Right atrium auricular region (tissue), 2 donors: ENCODE data around the gene PLCB4. TPM values are rescaled to one million over a fixed set of nuclear protein-coding genes. Genes with fewer than 3 reads are reported as not detected.
A peak's percentile ranks its signal among the peaks of the same experiment; 100 is the strongest.
"Not testable (repeated sequence)": the region's sequence is repeated elsewhere in the genome, so short reads cannot be mapped to it uniquely, and the experiment has no call there.

Experiments used
- DNase-seq: peaks from one replicate; pipeline ENCODE4 v3.0.0-alpha.2; 2019; ENCODE audit warnings: low spot score
- H3K27ac ChIP-seq, 2 donors: fragments of 200-600 bp; sonication (generic); 1 replicate in 1 of 2; 2 replicates in 1 of 2; pipeline ENCODE4 v1.5.1; 2016 to 2019
- H3K27me3 ChIP-seq, 2 donors: fragments of 200-600 bp; sonication (generic); one replicate each; pipeline versions ENCODE4 v1.5.1 to v1.6.0; 2017 to 2019
- H3K36me3 ChIP-seq: fragments of 200-600 bp; sonication (generic); one replicate; pipeline ENCODE4 v1.5.1; 2016
- H3K4me1 ChIP-seq, 2 donors: fragments of 200-600 bp; sonication (generic); one replicate each; pipeline versions ENCODE4 v1.5.1 to v1.6.0; 2017 to 2019
- H3K4me3 ChIP-seq, 2 donors: fragments of 200-600 bp; sonication (generic); 1 replicate in 1 of 2; 2 replicates in 1 of 2; pipeline ENCODE4 v1.5.1; 2017 to 2019; ENCODE audit warnings: mild to moderate bottlenecking in 1 of 2, moderate library complexity in 1 of 2
- H3K9me3 ChIP-seq, 2 donors: fragments of 200-600 bp; sonication (generic); one replicate each; pipeline ENCODE4 v1.5.1; 2019
- total RNA-seq, 2 donors: library from RNA; depleted of rRNA; stranded (reverse); fragments of >200 nt; gene quantifications; one replicate each; pipeline ENCODE4 v1.1.0, GENCODE V29; 2016
- TF ChIP-seq, protein P1 (sequence below), 2 donors: fragments of 200-600 bp; sonication (generic); IDR thresholded peaks; one replicate each; pipeline ENCODE4 v1.5.1; 2019; ENCODE audit warnings: antibody characterized with exemption in 2 of 2

The PLCB4 gene
- total RNA-seq, 2 donors from 2014 or later = 14.3 to 32.4 TPM

DNA sequence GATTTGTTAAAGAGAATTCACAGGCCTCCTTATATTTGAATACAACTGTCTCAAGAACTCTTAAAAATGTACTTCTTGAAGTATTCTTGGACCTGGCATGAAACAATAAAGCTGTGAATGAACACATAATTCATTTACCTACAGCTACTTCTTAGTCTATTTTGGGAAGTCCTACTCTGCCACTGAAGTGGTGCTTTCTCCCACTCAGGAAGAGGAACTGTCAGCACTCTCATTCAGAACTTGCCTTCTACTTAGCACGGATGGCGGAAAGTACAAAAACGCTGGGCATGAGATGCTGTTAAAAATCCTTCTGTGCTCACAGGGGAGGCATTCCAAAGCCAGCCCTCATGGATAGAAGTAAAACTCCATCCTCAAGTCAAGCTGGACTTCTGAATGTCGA lies 300.7 kb downstream of the PLCB4 start:
- no peak overlapping the region for H3K27ac ChIP-seq
- peaks cover 0 to 10% of the 10 kb centered on the region in 2 donors for H3K4me1 ChIP-seq
- TF ChIP-seq, protein P1, sequence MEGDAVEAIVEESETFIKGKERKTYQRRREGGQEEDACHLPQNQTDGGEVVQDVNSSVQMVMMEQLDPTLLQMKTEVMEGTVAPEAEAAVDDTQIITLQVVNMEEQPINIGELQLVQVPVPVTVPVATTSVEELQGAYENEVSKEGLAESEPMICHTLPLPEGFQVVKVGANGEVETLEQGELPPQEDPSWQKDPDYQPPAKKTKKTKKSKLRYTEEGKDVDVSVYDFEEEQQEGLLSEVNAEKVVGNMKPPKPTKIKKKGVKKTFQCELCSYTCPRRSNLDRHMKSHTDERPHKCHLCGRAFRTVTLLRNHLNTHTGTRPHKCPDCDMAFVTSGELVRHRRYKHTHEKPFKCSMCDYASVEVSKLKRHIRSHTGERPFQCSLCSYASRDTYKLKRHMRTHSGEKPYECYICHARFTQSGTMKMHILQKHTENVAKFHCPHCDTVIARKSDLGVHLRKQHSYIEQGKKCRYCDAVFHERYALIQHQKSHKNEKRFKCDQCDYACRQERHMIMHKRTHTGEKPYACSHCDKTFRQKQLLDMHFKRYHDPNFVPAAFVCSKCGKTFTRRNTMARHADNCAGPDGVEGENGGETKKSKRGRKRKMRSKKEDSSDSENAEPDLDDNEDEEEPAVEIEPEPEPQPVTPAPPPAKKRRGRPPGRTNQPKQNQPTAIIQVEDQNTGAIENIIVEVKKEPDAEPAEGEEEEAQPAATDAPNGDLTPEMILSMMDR (IDR thresholded peaks at IDR 0.05) = no peak
- H3K36me3 ChIP-seq = no peaks in the 10 kb centered on the region
- H3K27me3 ChIP-seq = no peaks in the 10 kb centered on the region
- H3K9me3 ChIP-seq = no peaks in the 10 kb centered on the region
- H3K4me3 ChIP-seq = no peak overlapping the region
- DNase-seq = no peak

DNA sequence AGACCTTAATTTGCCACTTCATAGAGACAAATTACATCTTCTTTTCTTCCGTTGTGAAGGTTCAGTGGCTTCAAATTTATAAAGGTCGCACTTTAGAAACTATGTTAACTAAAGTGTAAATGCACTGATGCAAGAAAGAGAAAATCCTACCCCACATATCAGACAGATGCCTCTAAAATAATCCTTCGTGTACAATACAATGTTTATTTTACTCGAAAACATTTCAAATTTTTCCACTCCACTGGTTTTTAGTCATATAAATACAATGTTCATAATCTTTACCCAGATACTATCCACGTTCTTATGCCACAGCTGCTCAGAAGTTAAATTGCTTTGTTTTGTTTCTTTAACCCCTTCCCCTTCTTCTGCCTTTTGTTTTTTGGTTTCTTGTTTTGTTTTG lies 305.2 kb downstream of the PLCB4 start:
- TF ChIP-seq, protein P1 (IDR thresholded peaks at IDR 0.05) = no peak
- Histone ChIP-seq H3K36me3 (no peaks in the 10 kb centered on the region), H3K9me3 (no peaks in the 10 kb centered on the region), H3K27ac (peak overlapping the region in 1 of 2 donors; percentile 28), H3K27me3 (no peaks in the 10 kb centered on the region), H3K4me1 (peaks cover 0 to 15% of the 10 kb centered on the region in 2 donors), H3K4me3 (no peak overlapping the region)
- DNase-seq = no peak

DNA sequence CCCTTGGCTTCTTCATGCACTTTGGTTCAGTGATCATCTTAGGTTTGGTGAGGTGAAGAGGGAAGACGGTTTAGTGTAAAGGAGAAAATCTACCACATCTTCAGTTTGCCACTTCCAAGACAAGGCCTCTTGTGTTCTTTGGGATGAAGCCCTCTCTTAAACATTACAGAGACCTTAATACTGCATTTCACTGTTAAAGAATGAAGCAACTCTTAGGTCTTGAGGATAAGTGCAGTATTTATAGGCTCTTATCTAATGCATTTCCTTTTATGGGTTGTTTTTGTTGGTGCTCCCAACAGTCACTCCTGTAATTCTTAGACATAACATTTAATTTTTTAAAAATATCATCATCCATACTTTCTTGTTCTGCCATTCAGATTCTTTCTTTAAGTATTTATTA lies 305.6 kb downstream of the PLCB4 start:
- DNase-seq = no peak
- Histone ChIP-seq H3K9me3 (no peaks in the 10 kb centered on the region), H3K27ac (peak overlapping the region in 1 of 2 donors; percentile 28), H3K4me1 (peaks cover 0 to 15% of the 10 kb centered on the region in 2 donors), H3K27me3 (no peaks in the 10 kb centered on the region), H3K4me3 (no peak overlapping the region), H3K36me3 (no peaks in the 10 kb centered on the region)
- TF ChIP-seq, protein P1 (IDR thresholded peaks at IDR 0.05) = no peak

DNA sequence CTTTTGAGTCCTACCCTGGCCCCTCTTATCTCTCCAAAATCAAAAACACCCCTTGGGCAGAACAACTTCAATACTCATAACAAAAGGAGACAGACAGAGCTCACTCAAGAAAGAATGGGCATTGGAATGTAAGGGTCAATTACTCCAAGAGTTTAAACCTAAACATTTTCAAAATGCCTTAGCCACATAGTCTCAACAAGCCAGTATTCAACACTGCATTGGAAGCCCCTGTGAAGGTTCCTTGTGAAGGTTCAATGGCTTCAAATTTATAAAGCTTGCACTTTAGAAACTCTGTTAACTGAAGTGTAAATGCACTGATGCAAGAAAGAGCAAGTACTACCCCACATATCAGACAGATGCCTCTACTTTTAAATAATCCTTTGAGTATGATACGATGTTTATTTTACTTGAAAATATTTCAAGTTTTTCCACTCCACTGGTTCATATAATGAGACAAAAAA lies 306.4 kb downstream of the PLCB4 start:
- H3K36me3 ChIP-seq = no peaks in the 10 kb centered on the region
- no peaks in the 10 kb centered on the region for H3K9me3 ChIP-seq
- H3K27ac ChIP-seq = peak overlapping the region in 1 of 2 donors; percentile 28
- DNase-seq = no peak
- peaks cover 0 to 15% of the 10 kb centered on the region in 2 donors for H3K4me1 ChIP-seq
- no peaks in the 10 kb centered on the region for H3K27me3 ChIP-seq
- H3K4me3 ChIP-seq = no peak overlapping the region
- TF ChIP-seq, protein P1 (IDR thresholded peaks at IDR 0.05) = no peak

DNA sequence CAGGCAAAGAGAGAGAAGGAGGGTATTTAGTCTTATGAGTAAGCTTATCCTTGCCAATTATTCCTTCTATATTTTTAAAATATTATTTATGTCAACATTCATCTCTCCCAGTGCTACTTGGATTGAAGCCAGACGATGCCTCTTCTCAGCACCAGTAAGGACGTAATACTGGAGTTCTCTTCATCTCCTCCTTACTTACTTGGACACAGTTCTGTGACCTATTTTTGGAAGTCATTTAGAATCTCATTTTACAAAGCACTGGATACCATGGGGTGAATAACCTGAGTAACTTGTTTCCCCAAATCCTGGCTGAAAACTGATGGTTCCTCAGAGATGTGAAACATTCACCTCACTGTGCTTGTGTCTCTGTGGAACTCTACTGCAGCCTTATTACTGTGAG lies 308.1 kb downstream of the PLCB4 start:
- DNase-seq = no peak
- H3K4me1 ChIP-seq = peaks cover 0 to 15% of the 10 kb centered on the region in 2 donors
- H3K9me3 ChIP-seq = no peaks in the 10 kb centered on the region
- no peak overlapping the region for H3K27ac ChIP-seq
- no peak overlapping the region for H3K4me3 ChIP-seq
- no peaks in the 10 kb centered on the region for H3K27me3 ChIP-seq
- H3K36me3 ChIP-seq = no peaks in the 10 kb centered on the region
- TF ChIP-seq, protein P1 (IDR thresholded peaks at IDR 0.05) = no peak

DNA sequence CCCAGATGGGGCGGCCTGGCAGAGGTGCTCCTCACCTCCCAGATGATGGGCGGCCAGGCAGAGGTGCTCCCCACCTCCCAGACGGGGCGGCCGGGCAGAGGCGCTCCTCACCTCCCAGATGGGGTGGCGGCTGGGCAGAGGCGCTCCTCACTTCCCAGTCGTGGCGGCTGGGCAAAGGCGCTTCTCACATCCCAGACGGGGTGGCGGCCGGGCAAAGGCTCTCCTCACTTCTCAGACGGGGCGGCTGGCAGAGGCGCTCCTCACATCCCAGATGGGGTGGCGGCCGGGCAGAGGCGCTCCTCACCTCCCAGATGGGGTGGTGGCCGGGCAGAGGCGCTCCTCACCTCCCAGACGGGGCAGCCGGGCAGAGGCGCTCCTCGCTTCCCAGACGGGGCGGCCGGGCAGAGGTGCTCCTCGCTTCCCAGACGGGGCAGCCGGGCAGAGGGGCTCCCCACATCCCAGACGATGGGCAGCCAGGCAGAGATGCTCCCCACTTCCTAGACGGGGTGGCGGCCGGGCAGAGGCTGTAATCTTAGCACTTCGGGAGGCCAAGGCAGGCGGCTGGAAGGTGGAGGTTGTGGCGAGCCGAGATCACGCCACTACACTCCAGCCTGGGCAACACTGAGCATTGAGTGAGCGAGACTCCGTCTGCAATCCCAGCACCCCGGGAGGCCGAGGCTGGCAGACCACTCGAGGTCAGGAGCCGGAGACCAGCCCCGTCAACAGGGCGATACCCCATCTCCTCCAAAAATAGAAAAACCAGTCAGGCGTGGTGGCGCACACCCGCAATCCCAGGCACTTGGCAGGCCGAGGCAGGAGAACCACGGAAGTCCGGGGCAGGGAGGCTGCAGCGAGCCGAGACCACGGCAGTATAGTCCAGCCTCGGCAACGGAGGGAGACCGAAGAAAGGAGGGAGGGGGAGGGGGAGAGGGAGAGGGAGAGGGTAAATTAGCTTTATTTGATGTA lies 316.7 kb downstream of the PLCB4 start:
- H3K27ac ChIP-seq, H3K9me3 ChIP-seq, DNase-seq, H3K4me1 ChIP-seq, H3K4me3 ChIP-seq, H3K27me3 ChIP-seq: not testable (repeated sequence)
- H3K36me3 ChIP-seq = peaks cover 21% of the 10 kb centered on the region
